ENCODE data around the gene MOV10.

DNA sequence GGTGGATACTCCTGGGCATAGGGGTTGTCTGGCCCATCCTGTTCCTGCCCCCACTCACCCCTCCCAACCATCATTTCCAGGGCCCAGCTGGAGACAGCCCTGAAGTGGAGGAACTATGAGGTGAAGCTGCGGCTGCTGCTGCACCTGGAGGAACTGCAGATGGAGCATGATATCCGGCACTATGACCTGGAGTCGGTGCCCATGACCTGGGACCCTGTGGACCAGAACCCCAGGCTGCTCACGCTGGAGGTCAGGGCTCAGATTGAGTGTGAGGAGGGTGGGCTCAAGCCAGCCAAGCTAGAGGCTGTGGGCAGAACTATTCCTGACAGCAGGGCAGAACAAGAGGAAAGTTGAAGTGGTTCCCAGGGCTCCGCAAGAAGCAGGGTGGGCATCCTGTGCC lies 18.2 kb downstream of the MOV10 start:
- TF ChIP-seq, protein P1, sequence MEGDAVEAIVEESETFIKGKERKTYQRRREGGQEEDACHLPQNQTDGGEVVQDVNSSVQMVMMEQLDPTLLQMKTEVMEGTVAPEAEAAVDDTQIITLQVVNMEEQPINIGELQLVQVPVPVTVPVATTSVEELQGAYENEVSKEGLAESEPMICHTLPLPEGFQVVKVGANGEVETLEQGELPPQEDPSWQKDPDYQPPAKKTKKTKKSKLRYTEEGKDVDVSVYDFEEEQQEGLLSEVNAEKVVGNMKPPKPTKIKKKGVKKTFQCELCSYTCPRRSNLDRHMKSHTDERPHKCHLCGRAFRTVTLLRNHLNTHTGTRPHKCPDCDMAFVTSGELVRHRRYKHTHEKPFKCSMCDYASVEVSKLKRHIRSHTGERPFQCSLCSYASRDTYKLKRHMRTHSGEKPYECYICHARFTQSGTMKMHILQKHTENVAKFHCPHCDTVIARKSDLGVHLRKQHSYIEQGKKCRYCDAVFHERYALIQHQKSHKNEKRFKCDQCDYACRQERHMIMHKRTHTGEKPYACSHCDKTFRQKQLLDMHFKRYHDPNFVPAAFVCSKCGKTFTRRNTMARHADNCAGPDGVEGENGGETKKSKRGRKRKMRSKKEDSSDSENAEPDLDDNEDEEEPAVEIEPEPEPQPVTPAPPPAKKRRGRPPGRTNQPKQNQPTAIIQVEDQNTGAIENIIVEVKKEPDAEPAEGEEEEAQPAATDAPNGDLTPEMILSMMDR (IDR thresholded peaks at IDR 0.05) = no peak
- no peak for TF ChIP-seq POLR2A (IDR thresholded peaks at IDR 0.05)
